CD14-positive monocyte (primary cell): ENCODE measurements around the gene DDX6. TPM values are rescaled to one million over a fixed set of nuclear protein-coding genes. Genes with fewer than 3 reads are reported as not detected.

Source experiments
- DNase-seq, 3 donors: peaks; one replicate each; pipeline ENCODE4 v3.0.0-alpha.2; 2011 to 2022
- H2AFZ ChIP-seq: 2 replicates; pipeline ENCODE4 v1.6.0; 2012; ENCODE audit warnings: mild to moderate bottlenecking, low read depth, low read length, inconsistent platforms; ENCODE audit not compliant: insufficient read depth, poor library complexity, severe bottlenecking
- H3K27ac ChIP-seq, 2 donors: 1 replicate in 1 of 2; 2 replicates in 1 of 2; pipeline ENCODE4 v1.5.1; 2012 to 2013; ENCODE audit warnings: low read length in 2 of 2, control low read depth in 1 of 2, inconsistent platforms in 1 of 2, low read depth in 1 of 2, mild to moderate bottlenecking in 1 of 2
- H3K27me3 ChIP-seq, 2 donors: one replicate each; pipeline versions ENCODE4 v1.6.0 to v1.6.1; 2011 to 2013; ENCODE audit warnings: low read length in 2 of 2; ENCODE audit not compliant: control insufficient read depth in 2 of 2, insufficient read depth in 2 of 2
- H3K36me3 ChIP-seq, 2 donors: replicated peaks in 1 of 2; 1 replicate in 1 of 2; 2 replicates in 1 of 2; pipeline versions ENCODE4 v1.5.1 to v1.6.1; 2012 to 2013; ENCODE audit warnings: low read length in 2 of 2, control low read depth in 1 of 2, inconsistent platforms in 1 of 2, mild to moderate bottlenecking in 1 of 2; ENCODE audit not compliant: insufficient read depth in 2 of 2, control insufficient read depth in 1 of 2
- H3K4me1 ChIP-seq, 2 donors: 1 replicate in 1 of 2; 2 replicates in 1 of 2; pipeline versions ENCODE4 v1.5.1 to v1.6.1; 2012 to 2013; ENCODE audit warnings: low read length in 2 of 2, control low read depth in 1 of 2, inconsistent platforms in 1 of 2, mild to moderate bottlenecking in 1 of 2, moderate library complexity in 1 of 2; ENCODE audit not compliant: insufficient read depth in 2 of 2, control insufficient read depth in 1 of 2
- H3K4me2 ChIP-seq: replicated peaks from 2 replicates; pipeline ENCODE3; 2012; ENCODE audit warnings: low read length, moderate library complexity, mild to moderate bottlenecking; ENCODE audit not compliant: poor library complexity, severe bottlenecking; ENCODE audit errors: extremely low read depth
- H3K4me3 ChIP-seq, 3 experiments: fragments of 200-600 bp in 1 of 3; sonication (generic) in 1 of 3; replicated peaks in 1 of 3; 1 replicate in 2 of 3; 2 replicates in 1 of 3; pipeline ENCODE4 v1.5.1; 2011 to 2013; ENCODE audit warnings: low read length in 3 of 3, mild to moderate bottlenecking in 3 of 3, control low read depth in 2 of 3, low read depth in 2 of 3, inconsistent platforms in 1 of 3, moderate library complexity in 1 of 3
- H3K79me2 ChIP-seq: 2 replicates; pipeline ENCODE4 v1.6.0; 2012; ENCODE audit warnings: mild to moderate bottlenecking, control low read depth, inconsistent platforms, low read length, moderate library complexity; ENCODE audit not compliant: insufficient read depth
- H3K9ac ChIP-seq: 2 replicates; pipeline ENCODE4 v1.6.0; 2017; ENCODE audit warnings: low read length, mild to moderate bottlenecking; ENCODE audit not compliant: insufficient read depth, poor library complexity, severe bottlenecking
- H3K9me3 ChIP-seq, 2 donors: replicated peaks in 1 of 2; 1 replicate in 1 of 2; 2 replicates in 1 of 2; pipeline versions ENCODE4 v1.5.1 to v1.6.1; 2012 to 2013; ENCODE audit warnings: low read length in 2 of 2, control low read depth in 1 of 2; ENCODE audit not compliant: control insufficient read depth in 1 of 2, insufficient read depth in 1 of 2
- H4K20me1 ChIP-seq: 2 replicates; pipeline ENCODE4 v1.6.0; 2012; ENCODE audit warnings: mild to moderate bottlenecking, low read length, control low read depth, moderate library complexity; ENCODE audit not compliant: insufficient read depth
- H3K27ac Mint-ChIP-seq, 7 donors: one replicate each; pipeline ENCODE4 v1.8.0; 2020; ENCODE audit warnings: mild to moderate bottlenecking in 7 of 7, mixed read lengths in 7 of 7, moderate library complexity in 6 of 7, inconsistent platforms in 2 of 7
- H3K27me3 Mint-ChIP-seq, 3 donors: one replicate each; pipeline ENCODE4 v1.8.0; 2021 to 2022; ENCODE audit warnings: low read depth in 3 of 3, mild to moderate bottlenecking in 3 of 3, mixed read lengths in 3 of 3, moderate library complexity in 3 of 3, inconsistent platforms in 1 of 3
- H3K36me3 Mint-ChIP-seq, 2 donors: one replicate each; pipeline ENCODE4 v1.8.0; 2020; ENCODE audit warnings: mixed read lengths in 2 of 2, inconsistent platforms in 1 of 2, mild to moderate bottlenecking in 1 of 2
- H3K4me1 Mint-ChIP-seq: one replicate; pipeline ENCODE4 v1.8.0; 2020; ENCODE audit warnings: mild to moderate bottlenecking, mixed read lengths
- H3K4me3 Mint-ChIP-seq, 2 donors: one replicate each; pipeline ENCODE4 v1.8.0; 2020; ENCODE audit warnings: mild to moderate bottlenecking in 2 of 2, mixed read lengths in 2 of 2, moderate library complexity in 1 of 2
- H3K9me3 Mint-ChIP-seq, 7 donors: one replicate each; pipeline ENCODE4 v1.8.0; 2020 to 2022; ENCODE audit warnings: mixed read lengths in 7 of 7, mild to moderate bottlenecking in 6 of 7, moderate library complexity in 6 of 7, inconsistent platforms in 2 of 7
- WGBS: methylation state at CpG from one replicate; pipeline ENCODE4 v1.1.5; 2013; ENCODE audit warnings: missing lambda C conversion rate; ENCODE audit not compliant: insufficient coverage; 5-methylcytosine and 5-hydroxymethylcytosine counted together
- intact Hi-C, 2 donors: fragments of 100-400 bp; cut with micrococcal nuclease; formaldehyde crosslinking; loops; one replicate each; pipeline versions ENCODE4 v1.15.0 to v1.15.1; 2023
- polyA plus RNA-seq, 3 donors: library from polyadenylated mRNA; depleted of rRNA in 1 of 3; unstranded in 2 of 3; stranded (reverse) in 1 of 3; fragments of 300-500 nt in 2 of 3; fragments of >200 nt in 1 of 3; fragmentation: Illumina TruSeq in 2 of 3; gene quantifications; 1 replicate in 2 of 3; 2 replicates in 1 of 3; pipeline ENCODE4 v1.2.3, GENCODE V29; 2012 to 2021
- TF ChIP-seq, protein P1 (sequence below): fragments of 200-600 bp; IDR thresholded peaks from one replicate; pipeline ENCODE4 v1.8.0; 2022; ENCODE audit warnings: antibody characterized with exemption, mild to moderate bottlenecking

The DDX6 gene
- polyA plus RNA-seq, 3 donors = 17.8 to 31.9 (median 28.0) TPM

- Mint-ChIP-seq H3K4me3 (no peak overlapping the region), H3K27ac (no peak overlapping the region), H3K4me1 (no peaks in the 10 kb centered on the region), H3K36me3 (peaks cover 82 to 97% of the 10 kb centered on the region in 2 donors), H3K27me3 (no peaks in the 10 kb centered on the region), H3K9me3 (no peaks in the 10 kb centered on the region)
- Histone ChIP-seq H3K4me2 (no peak overlapping the region), H3K9me3 (no peaks in the 10 kb centered on the region), H4K20me1 (peaks cover 87% of the 10 kb centered on the region), H3K4me1 (no peaks in the 10 kb centered on the region), H3K36me3 (peaks cover 95 to 99% of the 10 kb centered on the region in 2 donors), H3K4me3 (no peak overlapping the region), H3K79me2 (peaks cover 24% of the 10 kb centered on the region), H2AFZ (no peak overlapping the region), H3K27me3 (no peaks in the 10 kb centered on the region), H3K9ac (no peak overlapping the region), H3K27ac (no peak overlapping the region)
- TF ChIP-seq, protein P1, sequence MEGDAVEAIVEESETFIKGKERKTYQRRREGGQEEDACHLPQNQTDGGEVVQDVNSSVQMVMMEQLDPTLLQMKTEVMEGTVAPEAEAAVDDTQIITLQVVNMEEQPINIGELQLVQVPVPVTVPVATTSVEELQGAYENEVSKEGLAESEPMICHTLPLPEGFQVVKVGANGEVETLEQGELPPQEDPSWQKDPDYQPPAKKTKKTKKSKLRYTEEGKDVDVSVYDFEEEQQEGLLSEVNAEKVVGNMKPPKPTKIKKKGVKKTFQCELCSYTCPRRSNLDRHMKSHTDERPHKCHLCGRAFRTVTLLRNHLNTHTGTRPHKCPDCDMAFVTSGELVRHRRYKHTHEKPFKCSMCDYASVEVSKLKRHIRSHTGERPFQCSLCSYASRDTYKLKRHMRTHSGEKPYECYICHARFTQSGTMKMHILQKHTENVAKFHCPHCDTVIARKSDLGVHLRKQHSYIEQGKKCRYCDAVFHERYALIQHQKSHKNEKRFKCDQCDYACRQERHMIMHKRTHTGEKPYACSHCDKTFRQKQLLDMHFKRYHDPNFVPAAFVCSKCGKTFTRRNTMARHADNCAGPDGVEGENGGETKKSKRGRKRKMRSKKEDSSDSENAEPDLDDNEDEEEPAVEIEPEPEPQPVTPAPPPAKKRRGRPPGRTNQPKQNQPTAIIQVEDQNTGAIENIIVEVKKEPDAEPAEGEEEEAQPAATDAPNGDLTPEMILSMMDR = no peak
- DNase-seq = no peak
- 100% methylated on average over 2 of the region's 4 CpGs for WGBS
- intact Hi-C loops = no loop called here
These were observed 33.0 kb downstream of the DDX6 start for GRCh38 chr11:118757876-118758399.

GRCh38 chr11:118752654-118753053, 38.3 kb downstream of the DDX6 start:
- no peak overlapping the region for H3K27ac Mint-ChIP-seq
- Histone ChIP-seq H3K36me3 (peaks cover 75 to 93% of the 10 kb centered on the region in 2 donors), H3K79me2 (peaks cover 4% of the 10 kb centered on the region), H3K27ac (no peak overlapping the region), H3K4me3 (no peak overlapping the region), H3K9ac (no peak overlapping the region), H4K20me1 (peaks cover 78% of the 10 kb centered on the region), H3K4me2 (no peak overlapping the region), H2AFZ (no peak overlapping the region), H3K27me3 (no peaks in the 10 kb centered on the region), H3K9me3 (no peaks in the 10 kb centered on the region), H3K4me1 (no peaks in the 10 kb centered on the region)
- no peaks in the 10 kb centered on the region for H3K4me1 Mint-ChIP-seq
- WGBS = no CpG with 5 or more reads among the region's 3 CpGs
- H3K36me3 Mint-ChIP-seq = peaks cover 73 to 86% of the 10 kb centered on the region in 2 donors
- TF ChIP-seq, protein P1 = no peak
- intact Hi-C loops = no loop called here
- H3K4me3 Mint-ChIP-seq = no peak overlapping the region
- no peaks in the 10 kb centered on the region for H3K9me3 Mint-ChIP-seq
- no peaks in the 10 kb centered on the region for H3K27me3 Mint-ChIP-seq
- DNase-seq = no peak
